Ovary (tissue), 9 donors: ENCODE data around the gene HOXB1. TPM values are rescaled to one million over a fixed set of nuclear protein-coding genes. Genes with fewer than 3 reads are reported as not detected.

Experiments used
- DNase-seq, 5 donors: peaks; one replicate each; pipeline ENCODE4 v3.0.0-alpha.2; 2019 to 2020
- H3K27ac ChIP-seq, 2 donors: fragments of 200-600 bp; one replicate each; pipeline versions ENCODE4 v1.5.1 to v1.8.0; 2019 to 2022
- H3K27me3 ChIP-seq: fragments of 200-600 bp; one replicate; pipeline ENCODE4 v1.8.0; 2022
- H3K36me3 ChIP-seq: fragments of 200-600 bp; sonication (generic); one replicate; pipeline ENCODE4 v1.5.1; 2019
- H3K4me1 ChIP-seq: one replicate; pipeline ENCODE4 v1.8.1; 2013; ENCODE audit warnings: mild to moderate bottlenecking, moderate library complexity; ENCODE audit not compliant: insufficient read depth
- H3K4me3 ChIP-seq: fragments of 200-600 bp; sonication (generic); one replicate; pipeline ENCODE4 v1.5.1; 2017
- H3K9me3 ChIP-seq, 2 donors: fragments of 200-600 bp in 1 of 2; sonication (generic) in 1 of 2; one replicate each; pipeline versions ENCODE4 v1.5.1 to v1.8.1; 2013 to 2019; ENCODE audit warnings: mild to moderate bottlenecking in 1 of 2, moderate library complexity in 1 of 2
- EP300 ChIP-seq: sonication (generic); formaldehyde crosslinking; IDR thresholded peaks from one replicate; pipeline ENCODE4 v1.6.1; 2017; ENCODE audit warnings: antibody characterized with exemption
- POLR2A ChIP-seq: fragments of 450-650 bp; IDR thresholded peaks from one replicate; pipeline ENCODE4 v1.6.1; 2017; ENCODE audit warnings: antibody characterized with exemption, mild to moderate bottlenecking, moderate library complexity
- WGBS, 3 donors: extraction: QIAGEN DNeasy Blood & Tissue Kit in 1 of 3; methylation state at CpG; one replicate each; pipeline versions ENCODE4 v1.1.5 to v1.1.7; 2013 to 2017; 5-methylcytosine and 5-hydroxymethylcytosine counted together
- intact Hi-C, 4 donors: fragments of 100-400 bp; cut with DNase I; formaldehyde crosslinking; loops; one replicate each; pipeline versions ENCODE4 v1.11.0 to v1.15.1; 2022 to 2023
- polyA plus RNA-seq, 2 donors: library from polyadenylated mRNA; stranded (reverse); fragments of 200-250 nt in 1 of 2; fragments of 350-450 nt in 1 of 2; fragmentation: Illumina TruSeq in 1 of 2; extraction: RNeasy Lipid Tissue Mini Kit (QIAGEN cat#74804) in 1 of 2; gene quantifications; one replicate each; pipeline ENCODE4 v1.2.3, GENCODE V29; 2013 to 2014
- total RNA-seq, 7 donors: library from RNA; depleted of rRNA in 2 of 7; stranded (reverse); fragments of >200 nt in 2 of 7; fragmentation: NEBNext Ultra II Directional in 3 of 7; extraction: Animal tissue kit (Norgen Biotek cat#: 25700) in 3 of 7; gene quantifications; one replicate each; pipeline versions ENCODE4 v1.1.0 to v1.2.4, GENCODE V29; 2016 to 2023
- TF ChIP-seq, protein P1 (sequence below), 3 donors: fragments of 450-650 bp in 2 of 3; fragments of 200-600 bp in 1 of 3; IDR thresholded peaks; one replicate each; pipeline versions ENCODE4 v1.5.1 to v1.8.0; 2016 to 2022; ENCODE audit warnings: antibody characterized with exemption in 3 of 3, mild to moderate bottlenecking in 1 of 3
- donor health status: DM: no; HTN: no; CAD: no; lungs with moderate emphysema.
- donor health status: DM: no; HTN: no; CAD: no.
- donor health status: Bipolar disorder and iron deficiency.
- donor health status: DM: yes; HTN: yes; CAD: no.
- donor health status: DM: no; HTN: no; CAD: no.
- donor health status: DM: yes; HTN: yes; CAD: no.

HOXB1 gene
- total and polyA plus RNA-seq, 9 donors = not detected

GRCh38 chr17:48529683-48530009 lies 1.2 kb downstream of the HOXB1 start:
- no peak overlapping the region for H3K27ac ChIP-seq
- no peaks in the 10 kb centered on the region for H3K4me1 ChIP-seq
- intact Hi-C loops = no loop called here
- no peaks in the 10 kb centered on the region for H3K9me3 ChIP-seq
- 72 to 92% (median 75%) methylated on average over 11 of the region's 11 CpGs for WGBS, 3 donors
- no peak for DNase-seq
- TF ChIP-seq, protein P1, sequence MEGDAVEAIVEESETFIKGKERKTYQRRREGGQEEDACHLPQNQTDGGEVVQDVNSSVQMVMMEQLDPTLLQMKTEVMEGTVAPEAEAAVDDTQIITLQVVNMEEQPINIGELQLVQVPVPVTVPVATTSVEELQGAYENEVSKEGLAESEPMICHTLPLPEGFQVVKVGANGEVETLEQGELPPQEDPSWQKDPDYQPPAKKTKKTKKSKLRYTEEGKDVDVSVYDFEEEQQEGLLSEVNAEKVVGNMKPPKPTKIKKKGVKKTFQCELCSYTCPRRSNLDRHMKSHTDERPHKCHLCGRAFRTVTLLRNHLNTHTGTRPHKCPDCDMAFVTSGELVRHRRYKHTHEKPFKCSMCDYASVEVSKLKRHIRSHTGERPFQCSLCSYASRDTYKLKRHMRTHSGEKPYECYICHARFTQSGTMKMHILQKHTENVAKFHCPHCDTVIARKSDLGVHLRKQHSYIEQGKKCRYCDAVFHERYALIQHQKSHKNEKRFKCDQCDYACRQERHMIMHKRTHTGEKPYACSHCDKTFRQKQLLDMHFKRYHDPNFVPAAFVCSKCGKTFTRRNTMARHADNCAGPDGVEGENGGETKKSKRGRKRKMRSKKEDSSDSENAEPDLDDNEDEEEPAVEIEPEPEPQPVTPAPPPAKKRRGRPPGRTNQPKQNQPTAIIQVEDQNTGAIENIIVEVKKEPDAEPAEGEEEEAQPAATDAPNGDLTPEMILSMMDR (IDR thresholded peaks at IDR 0.05) = no peak
- TF ChIP-seq EP300 (no peak), POLR2A (no peak)
- H3K4me3 ChIP-seq = no peak overlapping the region
- H3K36me3 ChIP-seq = no peaks in the 10 kb centered on the region
- H3K27me3 ChIP-seq = no peaks in the 10 kb centered on the region

GRCh38 chr17:48528936-48529682 lies 1.7 kb downstream of the HOXB1 start:
- Histone ChIP-seq H3K27me3 (no peaks in the 10 kb centered on the region), H3K27ac (no peak overlapping the region), H3K9me3 (no peaks in the 10 kb centered on the region), H3K4me3 (no peak overlapping the region), H3K4me1 (no peaks in the 10 kb centered on the region), H3K36me3 (no peaks in the 10 kb centered on the region)
- WGBS, 3 donors = 71 to 85% (median 71%) methylated on average over 11 of the region's 11 CpGs
- no peak for TF ChIP-seq POLR2A
- TF ChIP-seq EP300 = no peak
- TF ChIP-seq, protein P1 (IDR thresholded peaks at IDR 0.05) = no peak
- intact Hi-C loops = no loop called here
- no peak for DNase-seq

DNA sequence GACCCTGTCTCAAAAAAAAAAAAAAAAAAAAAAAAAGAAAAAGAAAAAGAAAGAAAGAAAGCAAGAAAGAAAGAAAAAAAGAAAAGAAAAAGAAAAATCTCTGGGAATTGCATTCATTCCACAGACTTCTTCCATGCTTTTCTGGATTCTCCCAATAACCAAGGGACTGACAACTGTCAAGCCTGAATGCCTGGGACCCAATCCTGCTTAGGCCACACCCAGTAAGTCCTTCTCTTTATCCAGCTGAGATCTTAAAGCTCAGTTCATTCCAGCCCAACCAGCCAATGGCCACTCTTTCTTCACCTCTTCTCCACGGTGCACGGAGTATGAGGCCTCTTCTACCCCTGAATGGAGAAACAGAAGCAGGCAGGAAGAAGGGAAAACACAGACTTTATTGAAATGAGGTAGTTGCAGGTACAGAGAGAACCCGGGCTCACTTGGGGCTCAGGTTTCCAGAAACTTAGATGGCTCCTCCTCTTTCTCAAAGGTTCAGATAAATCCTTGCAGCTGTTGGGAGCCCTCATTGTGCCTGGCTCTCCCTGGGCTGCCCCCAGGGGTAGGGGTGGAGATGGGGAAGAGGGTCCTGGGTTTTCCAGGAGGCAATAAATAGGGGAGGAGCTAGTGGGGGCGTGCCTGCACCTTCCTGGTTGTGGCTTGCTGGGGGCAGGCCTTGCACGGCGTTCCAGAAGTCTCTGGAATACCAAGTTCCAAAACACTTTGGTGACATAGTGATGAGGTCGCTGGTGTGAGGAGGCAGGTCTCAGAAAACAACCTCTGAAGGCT lies 2.5 kb downstream of the HOXB1 start:
- no peak overlapping the region for H3K4me3 ChIP-seq
- 45 to 64% (median 51%) methylated on average over 7 of the region's 7 CpGs for WGBS, 3 donors
- no peaks in the 10 kb centered on the region for H3K9me3 ChIP-seq
- DNase-seq = no peak
- H3K27me3 ChIP-seq = no peaks in the 10 kb centered on the region
- TF ChIP-seq POLR2A (no peak), EP300 (no peak)
- TF ChIP-seq, protein P1 (IDR thresholded peaks at IDR 0.05) = no peak
- no peaks in the 10 kb centered on the region for H3K36me3 ChIP-seq
- intact Hi-C loops = no loop called here
- no peak overlapping the region for H3K27ac ChIP-seq
- H3K4me1 ChIP-seq = no peaks in the 10 kb centered on the region

DNA sequence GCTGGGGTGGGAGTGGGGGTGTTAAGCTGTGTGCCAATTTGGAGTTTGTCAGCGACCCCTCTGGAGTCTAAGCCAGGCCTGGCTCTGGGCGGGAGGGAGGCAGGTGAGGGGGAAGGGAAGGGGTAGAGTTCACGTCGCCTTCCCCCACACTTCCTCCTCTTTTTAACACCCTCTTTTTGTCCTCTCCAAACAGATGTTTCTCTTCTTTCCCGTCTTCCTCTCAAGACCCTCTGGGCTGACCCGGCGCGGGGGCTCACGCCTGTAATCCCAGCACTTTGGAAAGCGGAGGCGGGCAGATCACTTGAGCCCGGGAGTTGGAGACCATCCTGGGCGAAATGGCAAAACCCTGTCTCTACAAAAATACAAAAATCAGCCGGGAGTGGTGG lies 3.3 kb downstream of the HOXB1 start:
- Histone ChIP-seq H3K4me1 (no peaks in the 10 kb centered on the region), H3K36me3 (no peaks in the 10 kb centered on the region), H3K4me3 (no peak overlapping the region), H3K27ac (no peak overlapping the region), H3K27me3 (no peaks in the 10 kb centered on the region), H3K9me3 (no peaks in the 10 kb centered on the region)
- WGBS, 3 donors = 9 to 27% (median 13%) methylated on average over 14 of the region's 14 CpGs
- intact Hi-C loops = no loop called here
- TF ChIP-seq, protein P1 (IDR thresholded peaks at IDR 0.05) = no peak
- TF ChIP-seq EP300 (no peak), POLR2A (no peak)
- no peak for DNase-seq
